AG20443 (cell line): Measurements from ENCODE around the gene SNAPIN.

Experiments
- DNase-seq: peaks from one replicate; pipeline ENCODE4 v3.0.0; 2012; ENCODE audit warnings: low spot score, mixed read lengths

The SNAPIN gene, protein sequence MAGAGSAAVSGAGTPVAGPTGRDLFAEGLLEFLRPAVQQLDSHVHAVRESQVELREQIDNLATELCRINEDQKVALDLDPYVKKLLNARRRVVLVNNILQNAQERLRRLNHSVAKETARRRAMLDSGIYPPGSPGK

DNA sequence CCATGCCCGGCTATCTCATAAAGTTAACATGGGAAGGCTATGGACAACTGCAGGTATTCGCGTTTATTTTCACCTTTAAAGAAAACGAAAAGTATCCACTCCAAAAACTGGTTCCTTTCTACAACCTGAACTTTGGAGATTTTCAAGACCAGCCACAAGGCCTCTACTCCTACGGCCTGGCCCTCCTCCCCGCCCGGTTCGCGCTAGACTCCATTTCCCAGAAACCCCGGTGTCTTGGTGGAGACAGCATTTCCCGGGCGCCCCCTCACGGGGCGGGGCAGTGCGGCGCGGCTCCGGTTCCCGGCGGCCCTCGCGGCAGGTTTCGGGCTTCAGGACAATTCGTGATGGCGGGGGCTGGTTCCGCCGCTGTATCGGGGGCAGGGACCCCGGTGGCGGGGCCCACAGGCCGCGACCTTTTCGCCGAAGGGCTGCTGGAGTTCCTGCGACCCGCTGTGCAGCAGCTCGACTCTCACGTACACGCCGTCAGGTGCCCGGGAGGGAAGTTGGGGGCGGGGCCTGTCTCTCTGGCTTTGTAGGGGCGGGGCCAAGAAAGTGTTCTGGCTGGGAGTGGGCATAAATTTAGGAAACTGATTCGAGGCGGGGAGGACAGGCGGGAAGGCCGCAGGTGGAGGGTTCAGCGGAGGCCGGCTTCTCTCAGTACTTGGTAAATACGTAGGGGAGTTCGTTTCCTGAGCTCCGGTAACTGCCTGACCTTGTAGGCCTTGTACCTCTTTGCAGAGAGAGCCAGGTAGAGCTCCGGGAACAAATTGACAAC lies at the start of gene SNAPIN:
SNAPIN (plus strand) TSS at position 304 of the 775 bp plus-strand sequence; CDS start at position 345, 41 bp downstream.
- DNase-seq = peak; percentile 96

GRCh38 chr1:153608742-153609584 lies 49.5 kb upstream of the SNAPIN start:
- peak; percentile 90 for DNase-seq

- DNase-seq = no peak
Observed at GRCh38 chr1:153609585-153609907, 49.0 kb upstream of the SNAPIN start.

DNA sequence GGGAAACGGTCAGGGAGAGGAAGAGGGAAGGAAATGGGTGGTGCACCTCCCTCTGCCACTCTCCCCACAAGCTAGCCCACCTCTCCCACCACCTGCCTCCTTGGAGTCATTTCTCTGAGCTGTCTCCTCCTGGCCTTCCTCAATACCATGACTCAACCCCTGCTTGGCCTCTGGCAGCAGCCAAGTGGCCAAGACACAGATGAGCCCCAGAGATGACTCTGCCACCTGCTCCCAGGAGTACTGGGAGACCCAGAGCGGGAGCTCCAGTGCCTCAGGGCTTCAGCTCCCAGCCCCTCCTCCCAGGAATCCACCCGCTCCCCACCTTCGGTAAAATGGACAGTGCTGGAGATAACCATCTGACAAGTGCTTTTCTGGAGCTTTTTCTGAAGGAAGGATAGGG lies 48.2 kb upstream of the SNAPIN start:
- DNase-seq = no peak

DNA sequence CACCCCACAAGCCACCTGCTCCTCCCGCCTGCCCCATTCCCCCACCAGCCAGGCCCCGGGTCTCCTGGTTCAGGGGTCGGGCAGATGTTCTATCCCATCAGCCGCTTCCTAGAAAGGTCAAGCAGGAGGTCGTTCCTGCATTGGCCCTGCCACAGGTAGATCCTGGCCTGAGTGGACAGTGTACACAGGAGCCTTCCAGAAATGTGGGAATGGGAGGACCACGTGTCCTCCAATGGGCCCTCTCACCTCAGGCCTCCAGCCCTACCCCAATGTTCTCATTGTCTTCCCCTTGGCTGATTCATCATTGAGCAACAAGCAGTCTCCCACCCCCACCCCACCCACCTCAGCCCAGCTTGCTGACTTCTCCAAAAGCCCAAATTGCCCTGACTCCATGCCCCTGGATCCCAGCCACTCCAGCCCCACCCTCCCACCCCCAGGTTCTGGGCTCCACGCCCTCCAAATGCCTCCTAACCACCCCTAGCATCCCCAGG lies 47.6 kb upstream of the SNAPIN start:
- peak; percentile 58 for DNase-seq

- DNase-seq = no peak
Observed at GRCh38 chr1:153611356-153611755, 47.1 kb upstream of the SNAPIN start.

DNA sequence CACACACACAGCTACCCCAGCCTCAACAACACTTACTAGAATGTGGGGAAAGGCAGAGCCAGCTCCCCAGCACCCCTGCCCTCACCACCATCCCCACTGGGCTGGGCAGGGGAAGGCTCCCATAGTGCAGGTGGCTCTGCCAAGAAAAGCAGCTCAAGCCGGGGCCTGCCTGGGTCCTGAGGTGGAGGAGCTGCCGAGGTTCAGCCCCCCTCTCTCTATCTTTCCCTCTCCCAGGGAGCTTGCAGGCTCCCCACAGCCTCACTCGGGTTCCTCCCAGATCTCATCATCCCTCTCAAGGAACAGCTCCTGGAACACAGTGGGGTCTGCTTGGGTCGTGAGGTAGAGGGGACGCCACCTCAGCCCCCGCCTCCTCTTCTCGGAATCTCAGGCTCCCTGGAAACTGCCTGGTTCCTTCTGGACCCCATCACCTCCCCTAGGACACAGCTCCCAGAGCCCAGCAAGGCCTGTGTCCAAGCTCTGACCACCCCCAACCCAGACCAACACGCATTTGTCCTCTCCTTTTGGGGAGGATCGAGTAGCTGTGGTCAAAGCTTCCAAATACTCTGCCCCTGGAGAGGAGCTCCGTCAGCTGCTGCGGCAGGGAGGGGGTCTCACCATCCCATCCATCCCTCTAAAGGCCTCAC lies 46.3 kb upstream of the SNAPIN start:
- no peak for DNase-seq

DNA sequence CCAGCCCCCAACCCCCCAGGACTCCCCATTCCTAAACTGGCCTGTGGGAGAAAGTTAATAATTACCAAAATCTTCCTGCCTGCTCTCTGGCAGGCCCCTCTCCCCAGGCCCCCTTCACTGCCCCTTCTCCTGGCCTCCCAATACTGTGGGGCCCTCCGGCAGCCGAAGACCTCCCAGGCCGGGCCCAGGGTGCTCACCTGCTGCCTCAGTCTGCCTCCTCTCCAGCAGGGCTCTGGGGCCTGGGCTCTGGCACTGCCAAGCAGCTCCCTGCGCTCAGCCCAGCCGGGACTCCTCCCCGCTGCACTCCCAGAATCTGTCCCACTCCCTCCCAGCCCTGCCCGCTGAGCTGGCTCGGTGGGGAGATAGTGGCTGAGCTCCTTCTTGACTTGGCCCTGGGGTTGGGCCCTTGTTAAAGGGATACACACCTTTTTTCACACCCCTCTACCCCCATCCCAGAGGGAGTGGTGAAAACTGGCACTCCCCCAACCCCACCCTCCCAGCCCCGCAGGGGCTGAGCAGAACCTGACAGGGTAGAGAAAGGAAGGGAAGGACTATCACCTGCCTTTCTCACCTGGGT lies 45.7 kb upstream of the SNAPIN start, which contains the start of gene S100A16:
S100A16 (minus strand) TSS at position 383 of the 577 bp plus-strand sequence. CDS start 4,986 bp downstream, outside the sequence.
- peak; percentile 94 for DNase-seq

DNA sequence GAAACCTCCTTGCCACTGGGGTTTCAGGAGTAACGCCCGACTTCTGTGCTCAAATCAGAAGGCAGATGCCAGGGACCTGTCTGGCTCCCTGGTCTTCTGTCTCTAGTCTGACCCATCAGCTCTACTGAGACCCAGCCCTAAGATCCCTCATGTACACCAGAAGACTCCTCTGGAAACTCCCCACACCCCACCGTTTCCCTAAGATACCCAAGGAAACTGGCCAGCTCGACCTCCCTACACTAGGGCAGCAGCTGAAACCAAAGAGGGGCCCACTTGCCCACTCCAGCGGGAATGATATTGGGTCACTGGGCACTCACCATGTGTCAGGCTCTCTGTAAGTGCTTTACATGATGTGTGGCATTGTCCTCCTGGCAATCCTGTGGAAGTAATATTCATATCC lies 45.1 kb upstream of the SNAPIN start:
- DNase-seq = no peak

- DNase-seq = no peak
Observed at GRCh38 chr1:153614189-153614900, 44.2 kb upstream of the SNAPIN start.

DNA sequence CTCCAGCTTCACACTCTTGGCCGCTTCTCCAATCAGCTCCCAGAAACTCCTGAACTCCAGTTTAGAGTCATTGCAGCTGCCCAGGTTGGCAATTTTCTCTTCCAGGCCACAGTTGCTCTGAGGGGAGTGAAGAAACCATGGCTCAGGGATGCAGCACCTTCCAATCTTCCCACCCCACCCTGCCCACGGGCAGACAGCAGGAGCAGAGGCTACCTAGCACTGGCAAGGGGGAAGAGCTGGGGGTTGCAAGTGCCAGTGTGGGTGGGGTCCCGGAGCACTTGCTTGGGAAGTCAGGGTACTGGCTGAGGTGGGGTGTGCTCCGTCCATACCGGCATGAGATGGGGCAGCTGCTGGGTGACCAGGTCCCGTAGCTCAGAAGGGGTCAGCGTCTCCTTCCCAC lies 43.6 kb upstream of the SNAPIN start:
- no peak for DNase-seq

DNA sequence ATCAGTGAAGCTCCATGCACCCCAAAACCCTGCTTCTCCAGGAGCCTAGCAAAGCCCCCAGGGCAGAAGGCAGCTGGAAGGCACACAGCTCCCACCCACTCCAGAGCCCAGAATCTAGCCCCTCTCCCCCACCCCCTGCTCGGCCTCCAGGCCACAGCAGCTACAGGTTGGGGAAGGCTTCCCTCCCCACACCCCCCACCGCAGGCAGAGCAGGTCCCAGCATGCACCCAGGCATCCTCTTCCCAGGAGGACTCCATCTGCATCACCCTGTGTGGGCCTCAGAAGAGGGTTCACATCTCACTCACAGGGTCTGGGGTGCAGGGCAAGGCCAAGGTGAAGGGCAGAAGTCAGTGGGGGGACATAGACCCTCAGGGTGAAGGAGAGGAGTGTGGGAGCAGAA lies 43.1 kb upstream of the SNAPIN start:
- no peak for DNase-seq

- DNase-seq = no peak
Observed at GRCh38 chr1:153616144-153616916, 42.2 kb upstream of the SNAPIN start, which contains the start of gene S100A14. Gene S100A14 (minus strand): TSS chr1:153616325. CDS start chr1:153615858, 467 bp downstream.

- no peak for DNase-seq
Observed at GRCh38 chr1:153616917-153617311, 41.6 kb upstream of the SNAPIN start.

DNA sequence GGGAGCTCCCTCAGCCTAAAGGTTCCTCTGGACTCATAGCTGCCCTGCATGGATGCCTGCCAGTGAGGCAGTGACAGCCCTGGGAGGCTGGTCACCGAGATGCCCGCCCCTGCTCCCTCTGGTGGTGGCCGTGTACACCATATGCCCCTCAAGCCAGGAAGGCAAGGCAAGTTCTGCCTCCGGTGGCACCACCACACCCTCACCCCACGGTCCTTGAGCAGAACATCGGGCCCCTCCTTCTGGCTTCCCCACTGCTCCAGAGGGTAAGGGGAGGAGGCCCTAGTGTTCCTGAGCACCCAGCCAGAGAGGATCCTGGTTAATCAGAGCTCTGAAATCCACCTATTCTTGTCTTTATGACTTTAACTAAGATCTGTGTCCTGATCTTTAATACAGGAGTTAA lies 40.8 kb upstream of the SNAPIN start:
- DNase-seq = peak; percentile 91

- no peak for DNase-seq
Observed at GRCh38 chr1:153619171-153619570, 39.3 kb upstream of the SNAPIN start.

- no peak for DNase-seq
Observed at GRCh38 chr1:153623101-153623500, 35.4 kb upstream of the SNAPIN start.

DNA sequence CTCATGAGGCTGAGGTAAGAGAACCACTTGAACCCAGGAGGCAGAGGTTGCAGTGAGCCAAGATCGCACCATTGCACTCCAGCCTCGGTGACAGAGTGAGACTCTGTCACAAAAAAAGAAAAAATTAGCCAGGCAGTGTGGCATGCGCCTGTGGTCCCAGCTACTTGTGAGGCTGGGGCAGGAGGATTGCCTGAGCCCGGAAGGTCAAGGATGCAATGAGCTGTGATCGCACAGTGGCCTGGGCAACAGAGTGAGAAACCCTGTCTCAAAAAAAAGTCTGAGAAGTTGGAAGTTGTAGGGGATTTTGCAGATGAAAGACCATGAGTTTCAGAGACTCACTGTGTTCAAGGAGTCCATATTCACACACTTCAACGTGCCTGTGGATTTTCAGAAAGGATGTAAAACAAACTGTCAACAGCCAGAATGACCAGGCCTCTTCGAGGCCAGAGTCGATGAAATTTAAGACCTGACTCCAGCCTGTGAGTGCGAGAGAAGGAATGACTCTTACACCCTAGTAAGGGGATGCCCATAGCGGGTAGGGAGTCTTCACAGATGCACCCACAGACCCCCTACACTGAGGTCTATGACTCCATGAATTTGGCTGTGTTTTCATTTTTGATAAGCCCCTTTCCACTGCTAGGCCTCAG lies 33.4 kb upstream of the SNAPIN start:
- no peak for DNase-seq

GRCh38 chr1:153626477-153626903 lies 32.0 kb upstream of the SNAPIN start:
- no peak for DNase-seq
